Astrocyte (in vitro differentiated cells and primary cell): ENCODE data around the gene HDGFL3. TPM values are rescaled to one million over a fixed set of nuclear protein-coding genes. Genes with fewer than 3 reads are reported as not detected.
A peak's percentile ranks its signal among the peaks of the same experiment; 100 is the strongest.
"Not testable (repeated sequence)": the region's sequence is repeated elsewhere in the genome, so short reads cannot be mapped to it uniquely, and the experiment has no call there.

Experiments used
- DNase-seq: peaks from one replicate; pipeline ENCODE4 v3.0.0-alpha.2; 2010; ENCODE audit warnings: low read depth
- FAIRE-seq: peaks from 2 replicates; lab custom pipeline; 2011; peaks lifted over from hg19 to GRCh38; lab: Jason Lieb, UNC
- H2AFZ ChIP-seq: 2 replicates; pipeline ENCODE4 v1.6.0; 2012; ENCODE audit warnings: low read depth, low read length, inconsistent platforms
- H3K27ac ChIP-seq: 2 replicates; pipeline ENCODE4 v1.5.1; 2011; ENCODE audit warnings: low read depth, low read length, inconsistent platforms
- H3K27me3 ChIP-seq: 2 replicates; pipeline ENCODE4 v1.6.0; 2011; ENCODE audit warnings: low read length, inconsistent platforms; ENCODE audit not compliant: insufficient read depth
- H3K36me3 ChIP-seq: 2 replicates; pipeline ENCODE4 v1.5.1; 2011; ENCODE audit warnings: low read length, inconsistent platforms; ENCODE audit not compliant: insufficient read depth
- H3K4me1 ChIP-seq: 2 replicates; pipeline ENCODE4 v1.5.1; 2011; ENCODE audit warnings: low read length, inconsistent platforms; ENCODE audit not compliant: insufficient read depth
- H3K4me2 ChIP-seq: 2 replicates; pipeline ENCODE4 v1.6.0; 2012; ENCODE audit warnings: low read length, inconsistent platforms
- H3K4me3 ChIP-seq: 2 replicates; pipeline ENCODE4 v1.5.1; 2011; ENCODE audit warnings: low read depth, mild to moderate bottlenecking, low read length, inconsistent platforms; ENCODE audit not compliant: insufficient read depth
- H3K79me2 ChIP-seq: 2 replicates; pipeline ENCODE4 v1.6.0; 2012; ENCODE audit warnings: mild to moderate bottlenecking, low read length, inconsistent platforms; ENCODE audit not compliant: insufficient read depth
- H3K9ac ChIP-seq: 2 replicates; pipeline ENCODE4 v1.6.0; 2012; ENCODE audit warnings: mild to moderate bottlenecking, low read length, inconsistent platforms
- H3K9me3 ChIP-seq: 2 replicates; pipeline ENCODE4 v1.5.1; 2012; ENCODE audit warnings: low read depth, mild to moderate bottlenecking, low read length, inconsistent platforms; ENCODE audit not compliant: insufficient read depth
- H4K20me1 ChIP-seq: 2 replicates; pipeline ENCODE4 v1.6.0; 2012; ENCODE audit warnings: low read length, inconsistent platforms; ENCODE audit not compliant: insufficient read depth
- H3K27ac Mint-ChIP-seq: one replicate; pipeline ENCODE4 v1.8.0; 2021; ENCODE audit warnings: mild to moderate bottlenecking, mixed read lengths; ENCODE audit not compliant: unreplicated experiment
- H3K27me3 Mint-ChIP-seq: one replicate; pipeline ENCODE4 v1.8.0; 2021; ENCODE audit warnings: low read depth, mixed read lengths; ENCODE audit not compliant: unreplicated experiment
- H3K36me3 Mint-ChIP-seq: one replicate; pipeline ENCODE4 v1.8.0; 2021; ENCODE audit warnings: low read depth, mixed read lengths; ENCODE audit not compliant: unreplicated experiment
- H3K4me1 Mint-ChIP-seq: one replicate; pipeline ENCODE4 v1.8.0; 2021; ENCODE audit warnings: low read depth, mixed read lengths; ENCODE audit not compliant: unreplicated experiment
- H3K4me3 Mint-ChIP-seq: one replicate; pipeline ENCODE4 v1.8.0; 2021; ENCODE audit warnings: mild to moderate bottlenecking, moderate library complexity, mixed read lengths; ENCODE audit not compliant: unreplicated experiment
- H3K9me3 Mint-ChIP-seq: one replicate; pipeline ENCODE4 v1.8.0; 2021; ENCODE audit warnings: mild to moderate bottlenecking, mixed read lengths; ENCODE audit not compliant: unreplicated experiment
- EZH2 ChIP-seq: IDR thresholded peaks from 2 replicates; pipeline ENCODE4 v1.6.1; 2012; ENCODE audit warnings: mild to moderate bottlenecking, low read length, inconsistent platforms; ENCODE audit not compliant: insufficient read depth
- total RNA-seq: library from RNA; stranded (reverse); gene quantifications from 2 replicates; pipeline ENCODE4 v1.2.1, GENCODE V29; 2021
- TF ChIP-seq, protein P1 (sequence below): IDR thresholded peaks from 2 replicates; pipeline ENCODE4 v1.5.1; 2011; ENCODE audit warnings: low read depth, mild to moderate bottlenecking, inconsistent platforms, low read length, moderate library complexity; ENCODE audit not compliant: insufficient read depth

HDGFL3 gene
- total RNA-seq, 1 donor from 2014 or later: 91.9 TPM

DNA sequence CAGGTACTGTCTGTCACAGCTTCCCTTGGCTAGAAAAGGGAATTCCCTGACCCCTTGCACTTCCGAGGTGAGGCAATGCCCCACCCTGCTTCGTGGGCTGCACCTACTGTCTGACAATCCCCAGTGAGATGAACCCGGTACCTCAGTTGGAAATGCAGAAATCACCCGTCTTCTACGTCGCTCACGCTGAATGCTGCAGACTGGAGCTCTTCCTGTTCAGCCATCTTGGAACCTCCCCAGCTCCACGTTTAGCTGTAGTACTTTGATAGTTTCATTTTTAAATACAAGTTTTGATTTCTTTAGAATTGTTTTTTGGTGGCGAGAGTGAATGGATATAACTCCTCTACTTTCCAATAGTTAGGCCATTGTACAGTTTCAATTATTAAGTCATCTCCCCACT, 17.8 kb upstream of the HDGFL3 start:
- Histone ChIP-seq H2AFZ (no peak overlapping the region), H4K20me1 (no peaks in the 10 kb centered on the region), H3K27me3 (no peaks in the 10 kb centered on the region), H3K79me2 (no peaks in the 10 kb centered on the region), H3K9me3 (no peaks in the 10 kb centered on the region), H3K4me3 (no peak overlapping the region), H3K36me3 (no peaks in the 10 kb centered on the region), H3K27ac (no peak overlapping the region), H3K4me2 (no peak overlapping the region), H3K4me1 (no peaks in the 10 kb centered on the region), H3K9ac (no peak overlapping the region)
- Mint-ChIP-seq H3K4me1 (no peaks in the 10 kb centered on the region), H3K4me3 (no peak overlapping the region), H3K27ac (peak overlapping the region; percentile 42), H3K27me3 (peaks cover 5% of the 10 kb centered on the region), H3K36me3 (no peaks in the 10 kb centered on the region), H3K9me3 (peaks cover 8% of the 10 kb centered on the region)
- DNase-seq (no peak), FAIRE-seq (no peak)
- TF ChIP-seq, protein P1, sequence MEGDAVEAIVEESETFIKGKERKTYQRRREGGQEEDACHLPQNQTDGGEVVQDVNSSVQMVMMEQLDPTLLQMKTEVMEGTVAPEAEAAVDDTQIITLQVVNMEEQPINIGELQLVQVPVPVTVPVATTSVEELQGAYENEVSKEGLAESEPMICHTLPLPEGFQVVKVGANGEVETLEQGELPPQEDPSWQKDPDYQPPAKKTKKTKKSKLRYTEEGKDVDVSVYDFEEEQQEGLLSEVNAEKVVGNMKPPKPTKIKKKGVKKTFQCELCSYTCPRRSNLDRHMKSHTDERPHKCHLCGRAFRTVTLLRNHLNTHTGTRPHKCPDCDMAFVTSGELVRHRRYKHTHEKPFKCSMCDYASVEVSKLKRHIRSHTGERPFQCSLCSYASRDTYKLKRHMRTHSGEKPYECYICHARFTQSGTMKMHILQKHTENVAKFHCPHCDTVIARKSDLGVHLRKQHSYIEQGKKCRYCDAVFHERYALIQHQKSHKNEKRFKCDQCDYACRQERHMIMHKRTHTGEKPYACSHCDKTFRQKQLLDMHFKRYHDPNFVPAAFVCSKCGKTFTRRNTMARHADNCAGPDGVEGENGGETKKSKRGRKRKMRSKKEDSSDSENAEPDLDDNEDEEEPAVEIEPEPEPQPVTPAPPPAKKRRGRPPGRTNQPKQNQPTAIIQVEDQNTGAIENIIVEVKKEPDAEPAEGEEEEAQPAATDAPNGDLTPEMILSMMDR: no peak
- TF ChIP-seq EZH2: no peak

DNA sequence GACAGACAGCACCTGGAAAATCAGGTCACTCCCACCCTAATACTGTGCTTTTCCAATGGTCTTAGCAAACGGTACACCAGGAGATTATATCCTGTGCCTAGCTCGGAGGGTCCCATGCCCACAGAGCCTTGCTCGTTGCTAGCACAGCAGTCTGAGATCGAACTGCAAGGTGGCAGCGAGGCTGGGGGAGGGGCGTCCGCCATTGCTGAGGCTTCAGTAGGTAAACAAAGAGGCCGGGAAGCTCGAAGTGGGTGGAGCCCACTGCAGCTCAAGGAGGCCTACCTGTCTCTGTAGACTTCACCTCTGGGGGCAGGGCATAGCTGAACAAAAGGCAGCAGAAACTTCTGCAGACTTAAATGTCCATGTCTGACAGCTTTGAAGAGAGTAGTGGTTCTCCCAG, 14.2 kb upstream of the HDGFL3 start:
- not testable (repeated sequence) for H3K36me3 ChIP-seq, H3K4me3 Mint-ChIP-seq, H3K9ac ChIP-seq, H2AFZ ChIP-seq, DNase-seq, H3K79me2 ChIP-seq, H3K36me3 Mint-ChIP-seq, H4K20me1 ChIP-seq, FAIRE-seq, H3K27ac ChIP-seq, H3K4me1 ChIP-seq, H3K9me3 ChIP-seq, H3K4me1 Mint-ChIP-seq, H3K27me3 Mint-ChIP-seq, H3K27ac Mint-ChIP-seq, H3K27me3 ChIP-seq, H3K4me3 ChIP-seq, H3K4me2 ChIP-seq
- H3K9me3 Mint-ChIP-seq: peaks cover 10% of the 10 kb centered on the region

- no peaks in the 10 kb centered on the region for H3K36me3 Mint-ChIP-seq
These were observed 11.4 kb upstream of the HDGFL3 start for GRCh38 chr15:83219026-83219425.

More at GRCh38 chr15:83219026-83219425, 11.4 kb upstream of the HDGFL3 start:
- H4K20me1 ChIP-seq: no peaks in the 10 kb centered on the region
- no peak overlapping the region for H3K9ac ChIP-seq
- no peak overlapping the region for H3K4me2 ChIP-seq
- FAIRE-seq: no peak
- H3K79me2 ChIP-seq: no peaks in the 10 kb centered on the region
- no peaks in the 10 kb centered on the region for H3K27me3 ChIP-seq
- no peaks in the 10 kb centered on the region for H3K4me1 ChIP-seq
- H3K36me3 ChIP-seq: no peaks in the 10 kb centered on the region
- peaks cover 3% of the 10 kb centered on the region for H3K27me3 Mint-ChIP-seq
- no peaks in the 10 kb centered on the region for H3K4me1 Mint-ChIP-seq
- H3K9me3 Mint-ChIP-seq: peaks cover 10% of the 10 kb centered on the region
- no peak overlapping the region for H3K4me3 Mint-ChIP-seq
- DNase-seq: no peak
- no peaks in the 10 kb centered on the region for H3K9me3 ChIP-seq
- H2AFZ ChIP-seq: no peak overlapping the region
- no peak overlapping the region for H3K27ac Mint-ChIP-seq
- no peak overlapping the region for H3K27ac ChIP-seq
- no peak for TF ChIP-seq EZH2
- TF ChIP-seq, protein P1: no peak
- no peak overlapping the region for H3K4me3 ChIP-seq
